ENCODE data around the gene PRSS50.

Gene PRSS50

GRCh38 chr3:46721009-46721408, 3.3 kb upstream of the PRSS50 start:
- DNase-seq = no peak
- H3K27me3 ChIP-seq = no peaks in the 10 kb centered on the region
- TF ChIP-seq, protein P1, sequence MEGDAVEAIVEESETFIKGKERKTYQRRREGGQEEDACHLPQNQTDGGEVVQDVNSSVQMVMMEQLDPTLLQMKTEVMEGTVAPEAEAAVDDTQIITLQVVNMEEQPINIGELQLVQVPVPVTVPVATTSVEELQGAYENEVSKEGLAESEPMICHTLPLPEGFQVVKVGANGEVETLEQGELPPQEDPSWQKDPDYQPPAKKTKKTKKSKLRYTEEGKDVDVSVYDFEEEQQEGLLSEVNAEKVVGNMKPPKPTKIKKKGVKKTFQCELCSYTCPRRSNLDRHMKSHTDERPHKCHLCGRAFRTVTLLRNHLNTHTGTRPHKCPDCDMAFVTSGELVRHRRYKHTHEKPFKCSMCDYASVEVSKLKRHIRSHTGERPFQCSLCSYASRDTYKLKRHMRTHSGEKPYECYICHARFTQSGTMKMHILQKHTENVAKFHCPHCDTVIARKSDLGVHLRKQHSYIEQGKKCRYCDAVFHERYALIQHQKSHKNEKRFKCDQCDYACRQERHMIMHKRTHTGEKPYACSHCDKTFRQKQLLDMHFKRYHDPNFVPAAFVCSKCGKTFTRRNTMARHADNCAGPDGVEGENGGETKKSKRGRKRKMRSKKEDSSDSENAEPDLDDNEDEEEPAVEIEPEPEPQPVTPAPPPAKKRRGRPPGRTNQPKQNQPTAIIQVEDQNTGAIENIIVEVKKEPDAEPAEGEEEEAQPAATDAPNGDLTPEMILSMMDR (IDR thresholded peaks at IDR 0.05; ENCODE audit: low read depth, low read length) = no peak
- H3K4me3 ChIP-seq (ENCODE audit: low read depth, low read length) = no peak overlapping the region
- no peaks in the 10 kb centered on the region for H3K4me1 ChIP-seq
- H3K9me3 ChIP-seq = no peaks in the 10 kb centered on the region
- H3K36me3 ChIP-seq = no peaks in the 10 kb centered on the region

DNA sequence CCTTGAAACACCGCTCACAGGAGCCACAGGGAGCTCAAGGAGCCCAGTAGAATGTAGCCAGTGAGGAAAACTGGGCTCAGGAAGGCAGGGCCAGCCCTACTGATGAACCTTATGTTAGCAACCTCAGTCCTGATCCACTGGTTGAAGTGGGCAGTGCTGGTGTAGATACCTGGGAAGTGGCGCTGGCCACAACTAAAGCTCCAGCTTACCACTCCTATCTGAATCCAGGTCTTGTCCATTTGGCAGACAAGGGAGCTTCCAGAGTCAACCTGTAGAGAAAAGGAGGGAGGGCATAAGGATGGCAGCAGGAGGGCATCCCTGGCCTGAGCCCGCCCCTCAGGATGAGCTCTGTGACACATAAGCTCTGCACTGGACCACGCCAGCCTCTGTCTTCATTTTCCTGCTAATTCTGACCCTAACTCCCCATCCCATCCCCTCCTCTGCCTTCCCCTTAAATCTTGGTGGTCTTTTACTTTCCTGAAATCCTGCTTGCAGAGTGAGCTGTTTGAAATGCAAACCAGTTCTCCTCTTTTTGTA, 2.1 kb upstream of the PRSS50 start:
- Histone ChIP-seq H3K4me1 (no peaks in the 10 kb centered on the region), H3K36me3 (no peaks in the 10 kb centered on the region), H3K27me3 (no peaks in the 10 kb centered on the region), H3K9me3 (no peaks in the 10 kb centered on the region), H3K4me3 (ENCODE audit: low read depth, low read length) (no peak overlapping the region)
- no peak for DNase-seq
- TF ChIP-seq, protein P1 (IDR thresholded peaks at IDR 0.05; ENCODE audit: low read depth, low read length) = no peak

- TF ChIP-seq, protein P1 (IDR thresholded peaks at IDR 0.05; ENCODE audit: low read depth, low read length) = no peak
- H3K4me1 ChIP-seq = no peaks in the 10 kb centered on the region
- no peaks in the 10 kb centered on the region for H3K27me3 ChIP-seq
- H3K9me3 ChIP-seq = no peaks in the 10 kb centered on the region
- no peaks in the 10 kb centered on the region for H3K36me3 ChIP-seq
- no peak for DNase-seq
- no peak overlapping the region for H3K4me3 ChIP-seq (ENCODE audit: low read depth, low read length)
Measured at GRCh38 chr3:46719044-46719565, 1.4 kb upstream of the PRSS50 start.

GRCh38 chr3:46716461-46717441, 918 bp downstream of the PRSS50 start:
- H3K4me3 ChIP-seq (ENCODE audit: low read depth, low read length) = no peak overlapping the region
- H3K36me3 ChIP-seq = no peaks in the 10 kb centered on the region
- no peaks in the 10 kb centered on the region for H3K9me3 ChIP-seq
- no peaks in the 10 kb centered on the region for H3K27me3 ChIP-seq
- TF ChIP-seq, protein P1 (IDR thresholded peaks at IDR 0.05; ENCODE audit: low read depth, low read length) = no peak
- no peaks in the 10 kb centered on the region for H3K4me1 ChIP-seq
- no peak for DNase-seq

DNA sequence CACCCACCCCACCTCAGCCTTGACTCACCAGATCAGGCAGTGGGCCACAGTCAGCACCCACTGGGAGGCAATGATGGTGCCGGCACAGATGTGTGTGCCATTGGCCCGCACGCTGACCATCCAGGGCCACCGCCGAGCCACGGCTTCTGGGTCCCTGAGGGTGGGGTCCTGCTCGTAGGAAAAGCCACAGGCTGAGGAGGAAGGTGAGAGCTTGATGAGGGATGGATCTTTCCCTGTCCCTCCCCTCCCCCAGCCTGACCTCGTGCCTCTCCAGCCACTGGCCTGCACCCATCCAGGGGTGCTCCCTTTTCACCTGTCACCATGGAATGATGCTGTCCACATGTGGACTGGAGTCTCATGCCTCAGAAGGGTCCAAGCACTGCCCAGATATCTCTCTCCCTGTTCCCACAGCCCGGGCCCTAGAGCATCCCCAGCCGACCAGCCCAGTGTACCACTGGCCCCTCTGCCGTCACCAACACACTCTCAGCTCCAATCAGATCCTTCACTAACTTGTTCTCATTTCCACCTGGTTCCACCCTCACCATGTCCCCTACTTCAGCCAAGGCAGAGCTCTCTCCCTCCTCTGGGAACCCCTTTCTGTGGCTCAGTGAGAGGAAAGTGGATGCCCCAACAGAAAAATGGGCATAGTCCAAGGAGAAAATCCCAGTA, 2.0 kb downstream of the PRSS50 start:
- TF ChIP-seq, protein P1 (IDR thresholded peaks at IDR 0.05; ENCODE audit: low read depth, low read length) = no peak
- H3K27me3 ChIP-seq = no peaks in the 10 kb centered on the region
- H3K4me3 ChIP-seq (ENCODE audit: low read depth, low read length) = no peak overlapping the region
- no peaks in the 10 kb centered on the region for H3K9me3 ChIP-seq
- no peaks in the 10 kb centered on the region for H3K36me3 ChIP-seq
- DNase-seq = no peak
- H3K4me1 ChIP-seq = no peaks in the 10 kb centered on the region
